Right forelimb (tissue), 1 donor: ENCODE data around the gene TM9SF3.
"Not testable (repeated sequence)": the region's sequence is repeated elsewhere in the genome, so short reads cannot be mapped to it uniquely, and the experiment has no call there.

Source experiments
- DNase-seq: peaks from one replicate; pipeline ENCODE4 v3.0.0-alpha.2; 2018

Gene TM9SF3

DNA sequence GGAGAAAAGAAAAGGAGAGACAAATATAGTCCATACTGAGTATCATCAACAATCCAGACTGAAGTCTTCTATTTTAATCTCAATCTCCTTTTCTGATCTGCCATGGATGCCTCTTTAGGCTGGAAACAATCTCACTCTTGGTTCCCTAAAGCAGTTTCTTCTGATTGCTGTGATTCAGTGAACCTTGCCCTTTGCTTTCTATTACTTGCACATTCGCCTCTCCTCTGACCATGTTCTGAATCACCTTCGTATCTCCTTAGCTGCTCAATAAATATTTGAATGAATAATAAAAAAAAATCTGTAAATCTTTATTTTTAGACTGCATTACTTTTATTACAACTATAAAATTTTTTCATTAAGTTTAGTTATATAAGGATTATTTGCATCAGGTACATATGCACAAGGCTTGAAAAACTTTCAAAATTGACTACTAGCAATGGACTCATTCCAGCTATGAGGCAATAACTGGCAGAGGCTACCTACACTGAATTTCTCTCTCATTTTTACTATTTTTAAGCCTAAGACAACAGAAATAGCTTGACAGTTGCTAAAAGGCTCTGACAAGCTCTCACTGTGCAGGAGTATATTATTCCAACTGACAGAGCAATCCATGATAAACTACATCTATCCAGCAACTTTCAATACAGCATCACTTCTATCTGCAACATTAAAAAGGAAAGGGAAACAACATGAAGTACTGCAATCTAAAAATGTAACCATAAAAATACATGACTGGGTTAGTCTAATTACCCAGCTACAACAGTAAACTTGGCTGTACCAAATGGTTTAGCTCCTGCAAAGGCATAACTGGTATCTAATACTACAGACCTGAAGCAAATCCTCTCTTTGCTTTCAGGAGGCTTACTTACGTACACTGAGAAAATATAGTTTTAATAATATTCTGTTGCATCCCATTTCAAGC lies 25.6 kb downstream of the TM9SF3 start:
- no peak for DNase-seq

GRCh38 chr10:96560489-96560888 lies 26.3 kb downstream of the TM9SF3 start:
- no peak for DNase-seq

DNA sequence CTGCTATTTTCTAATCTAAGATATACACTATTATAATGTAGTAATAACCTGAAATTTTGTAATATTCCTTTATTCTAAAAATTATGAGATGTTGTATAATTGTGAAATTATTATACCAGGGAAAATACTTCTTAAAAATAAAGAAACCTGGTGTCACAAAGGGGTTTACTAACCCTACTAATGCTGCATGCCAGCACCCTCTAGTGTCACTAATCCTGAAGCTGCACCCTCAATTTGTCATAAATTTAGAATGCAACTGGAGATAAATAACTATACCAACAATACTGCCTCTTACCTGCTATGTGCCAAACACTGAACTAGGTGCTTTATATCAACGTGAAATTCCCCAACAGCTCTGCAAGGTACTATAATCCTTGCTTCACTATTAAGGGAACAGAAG lies 30.8 kb downstream of the TM9SF3 start:
- no peak for DNase-seq

DNA sequence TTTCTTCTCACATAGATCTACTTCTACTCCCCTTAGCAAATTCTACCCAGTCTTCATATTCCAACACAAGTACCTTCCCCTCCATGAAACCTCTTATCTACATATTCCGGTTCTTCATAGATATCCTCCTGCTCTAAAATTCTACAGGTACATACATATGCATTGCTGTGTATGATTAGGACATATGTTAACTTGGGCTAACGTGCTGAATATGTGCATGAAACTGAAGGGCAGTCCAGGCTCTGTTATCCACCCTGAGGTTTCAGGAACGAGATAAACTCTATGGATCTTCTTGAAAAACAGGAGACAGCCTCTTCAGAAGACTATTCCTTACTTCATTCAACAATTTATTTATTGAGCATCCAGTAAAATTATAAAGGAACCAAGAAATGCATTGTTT lies 31.5 kb downstream of the TM9SF3 start:
- DNase-seq, result no peak

- DNase-seq, result no peak
Observed at GRCh38 chr10:96548589-96548988, 38.2 kb downstream of the TM9SF3 start.

GRCh38 chr10:96545558-96545957 lies 41.3 kb downstream of the TM9SF3 start:
- not testable (repeated sequence) for DNase-seq

DNA sequence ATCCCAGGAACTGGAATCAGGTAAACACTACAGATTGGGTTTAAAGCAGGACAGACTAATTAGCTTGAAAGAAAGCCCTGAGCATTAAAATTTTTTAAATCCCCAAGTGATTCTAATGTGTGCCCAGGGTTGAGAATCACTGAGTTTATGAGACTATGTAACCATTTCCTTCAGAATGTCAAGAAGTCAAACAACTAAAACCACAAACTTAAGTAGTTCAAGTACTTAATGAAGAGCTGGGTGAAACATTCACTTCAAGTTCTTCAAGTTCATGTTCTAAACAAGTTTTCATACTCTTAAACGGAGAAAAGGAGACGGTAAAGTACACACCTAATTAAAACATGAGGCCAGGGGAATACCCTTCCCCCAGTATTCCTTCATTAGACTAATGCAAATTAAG lies 44.9 kb downstream of the TM9SF3 start:
- DNase-seq, result no peak

- DNase-seq, result no peak
Observed at GRCh38 chr10:96540240-96540639, 46.6 kb downstream of the TM9SF3 start.

- no peak for DNase-seq
Observed at GRCh38 chr10:96538683-96539082, 48.1 kb downstream of the TM9SF3 start.

- DNase-seq, result no peak
Observed at GRCh38 chr10:96536129-96536528, 50.7 kb downstream of the TM9SF3 start.

GRCh38 chr10:96532523-96532922 lies 54.3 kb downstream of the TM9SF3 start:
- no peak for DNase-seq

DNA sequence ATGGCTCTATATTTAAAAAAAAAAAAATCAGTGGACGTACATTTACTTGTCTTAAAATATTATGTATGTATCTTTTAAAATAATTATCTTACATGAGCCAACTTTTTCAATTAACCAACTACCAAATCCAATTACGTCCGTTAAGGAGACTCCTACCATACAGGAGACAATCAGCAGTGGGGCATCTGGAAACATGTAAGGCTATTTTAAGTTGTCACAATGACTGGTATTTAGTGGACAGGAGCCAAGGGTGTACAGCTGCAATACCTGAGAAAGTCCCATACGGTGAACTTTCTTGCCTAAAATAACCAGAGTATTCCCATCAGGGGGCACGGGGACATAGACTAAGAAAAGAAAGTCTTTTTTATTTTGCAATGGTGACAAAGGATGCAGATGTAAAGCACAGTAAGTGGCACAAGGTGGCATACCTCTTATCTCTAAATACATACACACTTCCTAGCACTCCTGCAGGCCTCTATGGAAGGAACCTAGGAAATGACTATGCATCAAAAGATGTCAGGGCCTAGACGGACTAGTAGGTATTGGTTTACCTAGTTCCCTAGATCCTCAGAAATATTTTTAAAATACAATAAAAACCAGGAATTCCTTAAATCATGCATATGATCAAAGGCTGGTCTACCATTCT lies 57.1 kb downstream of the TM9SF3 start:
- no peak for DNase-seq

DNA sequence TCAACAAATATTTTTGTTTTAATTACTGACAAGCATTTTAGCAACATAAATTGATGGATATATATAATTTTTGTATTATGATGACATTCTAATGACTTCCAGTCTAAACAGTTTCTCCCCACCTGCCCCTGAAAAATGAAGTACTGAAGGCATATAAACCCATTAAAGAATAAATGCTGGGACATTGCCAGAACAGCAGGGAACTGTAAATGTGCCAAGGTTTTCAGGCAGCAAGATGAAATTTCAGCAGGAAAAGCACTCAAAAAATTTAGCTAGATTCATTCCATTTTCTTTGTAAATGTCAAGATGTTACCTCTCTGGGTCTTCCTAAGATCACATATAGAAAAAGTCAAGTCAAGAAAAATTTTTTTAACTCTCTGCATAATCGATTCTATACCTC lies 62.1 kb downstream of the TM9SF3 start:
- no peak for DNase-seq

DNA sequence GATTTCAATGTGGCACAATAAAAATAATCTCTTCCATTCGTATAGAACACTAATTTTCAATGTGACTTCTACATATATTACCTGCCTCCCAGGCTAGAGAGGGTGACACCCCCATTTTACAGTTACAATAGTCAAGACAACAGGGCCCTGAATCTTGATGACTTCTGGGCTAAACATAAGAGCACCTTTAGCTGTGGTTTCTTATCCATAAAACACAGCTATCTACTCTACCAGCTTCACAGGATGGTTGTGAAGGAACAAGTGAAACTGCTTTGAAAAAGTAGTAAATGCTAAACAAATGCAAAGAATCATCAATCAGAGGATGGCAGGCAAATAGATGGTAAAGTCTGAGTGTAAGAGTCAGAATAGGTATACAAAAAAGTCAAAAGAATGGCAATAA lies 69.5 kb downstream of the TM9SF3 start:
- DNase-seq, result no peak

DNA sequence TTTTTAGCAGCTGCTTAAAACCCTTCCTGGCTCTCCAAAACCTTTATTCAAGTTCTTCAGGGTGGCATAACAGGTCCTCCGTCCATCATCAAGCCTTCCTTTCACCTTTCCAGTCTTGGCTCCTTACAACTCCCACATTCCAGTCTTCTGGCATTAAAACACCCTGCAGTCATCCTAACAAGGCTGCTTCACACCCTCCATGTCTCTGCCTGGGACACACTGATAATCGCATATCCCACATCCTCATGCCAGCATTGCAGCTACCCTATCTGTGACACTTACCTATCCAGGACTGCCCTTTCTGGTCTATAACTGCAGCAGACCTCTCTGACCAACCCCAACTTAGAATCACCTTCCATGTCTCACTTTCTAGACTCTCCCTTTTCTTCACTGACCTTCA lies 70.5 kb downstream of the TM9SF3 start:
- DNase-seq, result no peak

DNA sequence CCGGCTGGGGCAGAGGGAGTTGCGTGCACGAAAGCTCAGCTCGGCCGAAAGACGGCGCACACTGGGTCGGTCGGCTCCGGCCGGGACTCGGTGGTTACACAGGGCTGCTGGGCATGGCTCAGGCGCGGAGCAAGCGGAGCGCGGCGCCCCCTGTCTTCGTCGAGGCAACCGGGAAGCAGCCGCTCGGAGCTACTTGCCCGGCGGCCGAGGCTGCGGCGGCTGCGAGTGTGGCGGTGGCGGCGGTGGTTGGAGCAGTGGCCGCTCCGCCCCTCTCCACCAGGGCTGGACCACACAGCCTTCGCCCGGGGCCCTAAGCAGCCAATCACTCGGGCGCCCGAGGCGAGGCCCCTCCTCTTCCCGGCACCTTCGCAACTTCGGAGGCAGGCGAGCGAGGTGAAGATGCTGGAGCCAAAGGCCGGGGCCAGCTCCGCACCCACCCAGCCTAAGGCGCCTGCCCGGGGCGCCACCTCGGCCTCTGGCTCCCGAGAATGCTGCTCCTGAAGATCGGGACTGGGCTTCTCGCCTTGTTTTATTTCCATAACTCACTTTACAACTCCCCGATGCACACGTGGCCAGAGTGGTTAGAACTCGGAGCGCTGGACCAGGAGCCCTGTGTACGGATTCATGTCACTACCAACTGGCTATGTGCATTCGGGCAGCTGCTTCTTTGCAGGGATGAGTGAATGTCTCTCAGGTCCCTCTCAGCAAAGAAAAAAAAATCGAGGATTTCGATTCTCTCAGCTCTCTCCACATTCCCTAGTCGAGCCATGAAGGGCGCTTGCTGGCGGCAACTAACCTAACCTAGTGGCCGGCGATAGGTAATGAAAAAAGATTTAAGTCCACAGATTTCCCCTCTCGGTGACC lies 72.9 kb downstream of the TM9SF3 start, which contains the start of gene TLL2:
TSS of gene TLL2 (minus strand) at position 229 of the 864 bp plus-strand sequence. CDS start 241 bp downstream, outside the sequence.
- peak; percentile 87 for DNase-seq

GRCh38 chr10:96513305-96513697 lies 73.5 kb downstream of the TM9SF3 start:
- DNase-seq, result no peak

GRCh38 chr10:96512524-96513304 lies 74.1 kb downstream of the TM9SF3 start:
- no peak for DNase-seq

- no peak for DNase-seq
Observed at GRCh38 chr10:96511044-96511945, 75.5 kb downstream of the TM9SF3 start.

DNA sequence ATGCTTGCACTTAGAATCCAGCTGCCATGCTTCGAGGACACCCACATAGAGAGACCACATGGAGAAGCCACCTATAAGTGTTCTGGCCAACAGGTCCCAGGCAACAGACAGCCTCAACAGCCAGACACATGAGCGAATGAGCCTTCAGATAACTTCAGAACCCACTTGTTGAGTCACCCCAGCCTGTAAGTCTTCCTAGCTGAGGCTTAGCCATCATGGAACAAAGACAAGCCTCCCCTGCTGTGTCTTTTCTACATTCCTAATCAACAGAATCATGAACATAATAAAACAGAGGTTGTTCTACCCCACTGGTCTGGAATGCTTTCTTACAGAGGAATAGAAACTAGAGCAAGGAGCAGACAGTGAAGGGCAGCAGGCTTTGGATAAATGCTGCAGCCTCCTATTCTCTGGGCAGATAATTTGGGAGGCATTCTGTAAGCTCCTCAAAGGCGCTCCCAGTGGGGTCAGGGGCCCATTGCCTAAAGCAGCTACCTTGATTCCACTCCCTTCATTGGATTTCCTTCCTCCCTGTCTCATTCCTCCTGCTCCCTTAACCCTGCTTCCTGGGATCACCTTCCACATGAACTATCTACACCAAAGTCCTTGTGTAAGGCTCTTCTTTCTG lies 77.7 kb downstream of the TM9SF3 start:
- no peak for DNase-seq

DNA sequence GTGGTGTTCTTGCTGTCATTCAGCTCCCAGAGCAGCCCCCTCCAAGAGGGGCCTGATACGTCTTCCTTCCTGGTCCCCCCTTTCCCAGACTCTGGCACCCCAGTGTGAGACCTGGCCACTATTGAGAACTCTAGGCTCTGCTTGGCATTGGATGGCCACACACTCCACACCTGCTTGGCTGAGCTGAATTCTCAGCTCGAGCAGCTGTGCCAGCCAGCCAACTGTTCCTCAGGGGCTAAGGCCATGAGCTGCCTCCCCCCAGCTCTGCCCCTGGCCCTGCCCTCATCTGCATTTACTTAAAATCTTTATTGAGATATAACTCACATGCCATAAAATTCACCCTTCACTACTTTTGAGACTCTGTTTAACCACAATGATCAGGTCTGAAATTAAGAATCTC lies 79.8 kb downstream of the TM9SF3 start:
- DNase-seq, result no peak
